Lower lobe of right lung (tissue), 2 donors: ENCODE data around the gene SOX15. TPM values are rescaled to one million over a fixed set of nuclear protein-coding genes. Genes with fewer than 3 reads are reported as not detected.

ENCODE experiments used
- ATAC-seq, 2 donors: fragments of 200-7000 bp; cut with Tn5 transposase; one replicate each; pipeline ENCODE4 v1.9.1; 2020 to 2022; ENCODE audit warnings: mild to moderate bottlenecking in 2 of 2, moderate library complexity in 2 of 2
- DNase-seq: peaks from one replicate; pipeline ENCODE4 v3.0.0-alpha.2; 2020
- H3K27ac ChIP-seq: fragments of 200-600 bp; one replicate; pipeline ENCODE4 v1.8.0; 2022
- H3K27me3 ChIP-seq: fragments of 200-600 bp; one replicate; pipeline ENCODE4 v1.8.0; 2022; ENCODE audit warnings: low read depth
- H3K36me3 ChIP-seq: fragments of 200-600 bp; one replicate; pipeline ENCODE4 v1.8.0; 2022; ENCODE audit warnings: mild to moderate bottlenecking
- H3K4me1 ChIP-seq: fragments of 200-600 bp; one replicate; pipeline ENCODE4 v1.8.0; 2022
- H3K4me3 ChIP-seq: fragments of 200-600 bp; one replicate; pipeline ENCODE4 v1.8.0; 2022; ENCODE audit warnings: mild to moderate bottlenecking
- H3K9me3 ChIP-seq: fragments of 200-600 bp; one replicate; pipeline ENCODE4 v1.8.0; 2022
- CTCF ChIP-seq: fragments of 200-600 bp; IDR thresholded peaks from one replicate; pipeline ENCODE4 v1.8.0; 2022; ENCODE audit warnings: antibody characterized with exemption, mild to moderate bottlenecking
- intact Hi-C: fragments of 100-400 bp; cut with DNase I; formaldehyde crosslinking; loops from one replicate; pipeline ENCODE4 v1.11.0; 2022
- total RNA-seq: library from RNA; stranded (reverse); fragmentation: NEBNext Ultra II Directional; extraction: Animal tissue kit (Norgen Biotek cat#: 25700); gene quantifications from one replicate; pipeline ENCODE4 v1.2.1, GENCODE V29; 2021
- donor health status: DM: no; HTN: yes; CAD: no; lungs with severe emphysema.

Gene SOX15
- total RNA-seq, 1 donor from 2014 or later = 0.47 TPM

DNA sequence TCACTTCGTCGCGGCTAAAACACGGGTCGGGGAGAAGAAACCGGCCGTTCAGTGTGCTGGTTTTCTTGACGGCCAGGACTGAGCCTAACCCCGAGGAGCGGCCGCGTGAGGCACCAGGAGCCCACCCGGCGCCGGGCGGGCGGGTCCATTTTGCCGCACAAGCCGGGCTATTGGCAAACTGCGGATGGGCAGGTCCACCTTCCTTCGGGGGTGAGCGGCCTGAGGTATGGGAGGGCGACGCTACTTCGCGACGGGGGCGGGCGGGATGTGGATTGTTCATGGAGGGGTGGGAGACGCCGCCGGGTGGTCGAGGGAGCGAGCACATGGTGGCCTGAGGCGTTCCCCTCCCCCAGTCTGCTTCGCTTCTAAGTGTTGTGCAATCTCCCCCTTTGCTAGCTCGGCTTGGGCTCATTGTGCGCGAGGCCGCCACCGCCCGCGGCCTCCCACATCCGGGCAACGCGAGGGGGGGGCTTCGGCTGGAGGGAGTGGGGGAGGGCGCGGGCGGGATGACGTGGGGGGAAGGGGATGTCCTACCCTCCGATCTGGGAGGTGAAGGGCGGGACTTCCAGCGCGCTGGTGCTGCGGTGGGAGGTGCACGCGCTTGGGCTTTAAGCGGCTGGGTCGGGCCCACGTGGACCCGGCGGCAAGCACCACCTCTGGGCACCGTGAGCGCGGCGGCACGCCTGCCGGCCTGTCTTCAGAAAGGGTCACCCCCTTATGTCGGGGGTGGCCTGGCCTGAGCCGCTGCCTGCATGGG lies 16.4 kb downstream of the SOX15 start:
- intact Hi-C loops = no loop called here
- peaks cover 60% of the 10 kb centered on the region for H3K4me1 ChIP-seq

DNA sequence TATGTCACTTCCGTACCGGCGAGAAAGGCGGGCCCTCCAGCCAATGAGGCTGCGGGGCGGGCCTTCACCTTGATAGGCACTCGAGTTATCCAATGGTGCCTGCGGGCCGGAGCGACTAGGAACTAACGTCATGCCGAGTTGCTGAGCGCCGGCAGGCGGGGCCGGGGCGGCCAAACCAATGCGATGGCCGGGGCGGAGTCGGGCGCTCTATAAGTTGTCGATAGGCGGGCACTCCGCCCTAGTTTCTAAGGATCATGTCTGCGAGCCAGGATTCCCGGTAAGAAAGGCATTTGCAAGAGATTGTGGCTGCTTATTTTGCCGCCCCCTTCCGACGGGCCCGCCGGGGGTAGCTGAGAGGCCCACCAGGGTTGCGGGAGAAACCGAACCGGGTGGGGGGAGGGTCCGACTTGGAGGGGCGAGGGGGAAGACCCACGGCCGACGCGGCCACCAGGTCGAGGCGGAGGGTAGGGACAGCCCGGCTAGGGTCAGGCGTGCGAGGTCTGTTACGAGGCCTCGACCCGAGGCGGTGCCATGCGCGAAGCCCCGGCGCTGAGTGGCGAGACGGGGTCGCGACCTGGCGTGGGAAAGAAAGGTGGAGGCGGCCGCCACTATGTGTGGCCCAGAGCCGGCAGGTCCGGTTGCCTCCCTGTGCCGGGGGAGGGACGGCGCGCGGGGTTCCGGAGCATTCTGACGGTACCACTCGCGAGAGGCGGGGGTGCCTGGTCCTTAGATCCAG lies 17.1 kb downstream of the SOX15 start:
- H3K4me3 ChIP-seq = peak overlapping the region; percentile 81
- H3K4me1 ChIP-seq = peaks cover 54% of the 10 kb centered on the region
- peak; percentile 95 to 96 for ATAC-seq
- H3K27me3 ChIP-seq = no peaks in the 10 kb centered on the region
- intact Hi-C loops = no loop called here
- no peak for TF ChIP-seq CTCF
- DNase-seq = peak; percentile 99
- peak overlapping the region; percentile 97 for H3K27ac ChIP-seq
- peaks cover 75% of the 10 kb centered on the region for H3K36me3 ChIP-seq
- H3K9me3 ChIP-seq = no peaks in the 10 kb centered on the region

More for the DNA sequence above, 16.4 kb downstream of the SOX15 start:
- peak overlapping the region; percentile 81 for H3K4me3 ChIP-seq
- TF ChIP-seq CTCF = no peak
- ATAC-seq (peak; percentile 81 to 87), DNase-seq (peak; percentile 93)
- peak overlapping the region; percentile 97 for H3K27ac ChIP-seq
- H3K9me3 ChIP-seq = no peaks in the 10 kb centered on the region
- no peaks in the 10 kb centered on the region for H3K27me3 ChIP-seq
- H3K36me3 ChIP-seq = peaks cover 78% of the 10 kb centered on the region

DNA sequence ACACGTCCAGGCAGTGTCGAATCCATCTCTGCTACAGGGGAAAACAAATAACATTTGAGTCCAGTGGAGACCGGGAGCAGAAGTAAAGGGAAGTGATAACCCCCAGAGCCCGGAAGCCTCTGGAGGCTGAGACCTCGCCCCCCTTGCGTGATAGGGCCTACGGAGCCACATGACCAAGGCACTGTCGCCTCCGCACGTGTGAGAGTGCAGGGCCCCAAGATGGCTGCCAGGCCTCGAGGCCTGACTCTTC lies 17.6 kb downstream of the SOX15 start:
- peak overlapping the region; percentile 83 for H3K27ac ChIP-seq
- H3K36me3 ChIP-seq = peaks cover 74% of the 10 kb centered on the region
- DNase-seq = no peak

DNA sequence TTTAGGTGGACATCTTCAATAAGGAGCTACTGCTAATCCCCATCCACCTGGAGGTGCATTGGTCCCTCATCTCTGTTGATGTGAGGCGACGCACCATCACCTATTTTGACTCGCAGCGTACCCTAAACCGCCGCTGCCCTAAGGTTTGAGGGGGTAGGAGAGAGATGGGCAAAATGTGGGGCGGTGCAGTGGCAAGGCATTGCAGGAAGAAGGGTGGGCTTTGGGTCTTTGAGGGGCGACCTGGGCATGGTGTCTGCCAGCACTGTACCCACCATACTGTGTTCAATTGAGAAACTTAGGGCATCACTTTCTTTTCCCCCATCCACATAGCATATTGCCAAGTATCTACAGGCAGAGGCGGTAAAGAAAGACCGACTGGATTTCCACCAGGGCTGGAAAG lies 19.5 kb downstream of the SOX15 start:
- TF ChIP-seq CTCF = no peak
- Histone ChIP-seq H3K27ac (no peak overlapping the region), H3K27me3 (no peaks in the 10 kb centered on the region), H3K4me3 (no peak overlapping the region), H3K36me3 (peaks cover 74% of the 10 kb centered on the region), H3K4me1 (peaks cover 30% of the 10 kb centered on the region), H3K9me3 (no peaks in the 10 kb centered on the region)
- no peak for ATAC-seq
- intact Hi-C loops = no loop called here
- no peak for DNase-seq

More for the DNA sequence above, 17.6 kb downstream of the SOX15 start:
- Histone ChIP-seq H3K4me1 (peaks cover 49% of the 10 kb centered on the region), H3K27me3 (no peaks in the 10 kb centered on the region), H3K4me3 (peak overlapping the region; percentile 81), H3K9me3 (no peaks in the 10 kb centered on the region)
- no peak for TF ChIP-seq CTCF
- intact Hi-C loops = no loop called here
- no peak for ATAC-seq

- peaks cover 74% of the 10 kb centered on the region for H3K36me3 ChIP-seq
- intact Hi-C loops = no loop called here
- no peak overlapping the region for H3K27ac ChIP-seq
- no peaks in the 10 kb centered on the region for H3K27me3 ChIP-seq
- ATAC-seq (no peak), DNase-seq (no peak)
- H3K4me1 ChIP-seq = peaks cover 22% of the 10 kb centered on the region
- TF ChIP-seq CTCF = no peak
- no peak overlapping the region for H3K4me3 ChIP-seq
- H3K9me3 ChIP-seq = no peaks in the 10 kb centered on the region
Measured at GRCh38 chr17:7569571-7569970, 20.3 kb downstream of the SOX15 start.
